ENCODE results near the gene ST13.
"Not testable (repeated sequence)": the region's sequence is repeated elsewhere in the genome, so short reads cannot be mapped to it uniquely, and the experiment has no call there.

Gene ST13

DNA sequence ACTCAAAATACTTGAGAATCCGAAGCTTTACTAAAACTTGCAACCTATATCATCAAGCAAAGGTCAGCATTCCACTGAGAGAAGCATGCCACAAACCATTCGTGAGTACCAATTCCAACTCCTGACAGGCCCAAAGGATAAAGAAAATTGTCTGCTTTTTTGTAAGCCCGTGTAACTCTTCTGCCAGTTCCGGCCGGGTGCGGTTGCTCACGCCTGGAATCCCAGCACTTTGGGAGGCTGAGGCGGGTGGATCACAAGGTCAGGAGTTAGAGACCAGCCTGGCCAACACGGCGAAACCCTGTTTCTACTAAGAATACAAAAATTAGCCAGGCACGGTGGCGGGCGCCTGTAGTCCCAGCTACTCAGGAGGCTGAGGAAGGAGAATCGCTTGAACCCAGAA lies 74.7 kb downstream of the ST13 start:
- not testable (repeated sequence) for H3K4me1 Mint-ChIP-seq (ENCODE audit: low read depth); H3K27ac Mint-ChIP-seq; H3K9me3 Mint-ChIP-seq (ENCODE audit: low read depth); H3K36me3 Mint-ChIP-seq; H3K4me3 Mint-ChIP-seq; H3K27me3 Mint-ChIP-seq

All from activated naive CD8-positive, alpha-beta T cell (primary cell).